SIG-M5 (cell line): Measurements from ENCODE around the gene RBM15.

Experiments used
- DNase-seq: peaks from one replicate; lab custom pipeline; 2025; lab: John Stamatoyannopoulos, UW

The RBM15 gene, protein sequence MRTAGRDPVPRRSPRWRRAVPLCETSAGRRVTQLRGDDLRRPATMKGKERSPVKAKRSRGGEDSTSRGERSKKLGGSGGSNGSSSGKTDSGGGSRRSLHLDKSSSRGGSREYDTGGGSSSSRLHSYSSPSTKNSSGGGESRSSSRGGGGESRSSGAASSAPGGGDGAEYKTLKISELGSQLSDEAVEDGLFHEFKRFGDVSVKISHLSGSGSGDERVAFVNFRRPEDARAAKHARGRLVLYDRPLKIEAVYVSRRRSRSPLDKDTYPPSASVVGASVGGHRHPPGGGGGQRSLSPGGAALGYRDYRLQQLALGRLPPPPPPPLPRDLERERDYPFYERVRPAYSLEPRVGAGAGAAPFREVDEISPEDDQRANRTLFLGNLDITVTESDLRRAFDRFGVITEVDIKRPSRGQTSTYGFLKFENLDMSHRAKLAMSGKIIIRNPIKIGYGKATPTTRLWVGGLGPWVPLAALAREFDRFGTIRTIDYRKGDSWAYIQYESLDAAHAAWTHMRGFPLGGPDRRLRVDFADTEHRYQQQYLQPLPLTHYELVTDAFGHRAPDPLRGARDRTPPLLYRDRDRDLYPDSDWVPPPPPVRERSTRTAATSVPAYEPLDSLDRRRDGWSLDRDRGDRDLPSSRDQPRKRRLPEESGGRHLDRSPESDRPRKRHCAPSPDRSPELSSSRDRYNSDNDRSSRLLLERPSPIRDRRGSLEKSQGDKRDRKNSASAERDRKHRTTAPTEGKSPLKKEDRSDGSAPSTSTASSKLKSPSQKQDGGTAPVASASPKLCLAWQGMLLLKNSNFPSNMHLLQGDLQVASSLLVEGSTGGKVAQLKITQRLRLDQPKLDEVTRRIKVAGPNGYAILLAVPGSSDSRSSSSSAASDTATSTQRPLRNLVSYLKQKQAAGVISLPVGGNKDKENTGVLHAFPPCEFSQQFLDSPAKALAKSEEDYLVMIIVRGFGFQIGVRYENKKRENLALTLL

GRCh38 chr1:110338886-110339406, at the start of gene RBM15:
TSS of gene RBM15 (plus strand) at chr1:110339377. CDS start at chr1:110339406, 29 bp downstream.
- peak; percentile 99 for DNase-seq

DNA sequence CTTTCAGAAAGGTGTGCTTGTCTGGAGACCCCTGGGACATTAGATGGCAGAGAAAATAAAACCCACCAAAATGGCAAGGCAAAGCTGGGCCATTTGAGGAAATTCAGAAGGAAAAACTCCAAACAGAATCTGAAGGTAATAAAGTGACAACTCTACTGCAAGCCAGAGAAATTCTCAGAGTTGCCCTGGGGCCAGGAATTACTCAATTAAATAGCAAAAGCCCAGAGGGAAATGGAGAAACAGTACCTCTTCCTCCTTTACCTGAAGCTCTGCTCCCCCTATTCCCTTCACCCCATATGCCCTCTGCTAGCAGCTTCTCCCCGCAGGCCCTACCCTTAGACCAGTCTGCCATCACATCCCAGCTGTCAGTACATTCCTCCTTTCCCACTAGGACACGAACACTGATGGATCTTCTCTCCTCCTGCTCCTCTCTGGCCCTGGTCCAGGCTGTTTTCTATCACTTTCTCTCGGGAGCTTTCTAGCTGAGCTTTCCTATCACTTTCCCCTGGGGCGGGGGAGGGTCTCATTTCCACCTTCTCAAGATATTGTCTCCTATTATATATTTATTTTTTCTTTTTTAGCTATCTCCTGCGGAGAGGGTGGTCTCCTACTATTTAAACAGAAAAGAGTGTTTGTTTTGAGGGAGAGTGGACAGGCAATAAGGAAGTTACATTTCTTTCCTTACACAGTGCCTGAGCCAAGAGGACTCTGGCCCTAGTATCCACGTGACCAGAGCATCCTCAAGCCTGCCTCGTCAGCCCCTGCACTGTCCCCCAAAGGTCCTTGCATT, 47.7 kb upstream of the RBM15 start:
- DNase-seq = no peak

GRCh38 chr1:110292031-110292741, 47.0 kb upstream of the RBM15 start:
- no peak for DNase-seq

GRCh38 chr1:110293601-110294104, 45.5 kb upstream of the RBM15 start:
- no peak for DNase-seq

- no peak for DNase-seq
These were observed 44.9 kb upstream of the RBM15 start for GRCh38 chr1:110294308-110294707.

DNA sequence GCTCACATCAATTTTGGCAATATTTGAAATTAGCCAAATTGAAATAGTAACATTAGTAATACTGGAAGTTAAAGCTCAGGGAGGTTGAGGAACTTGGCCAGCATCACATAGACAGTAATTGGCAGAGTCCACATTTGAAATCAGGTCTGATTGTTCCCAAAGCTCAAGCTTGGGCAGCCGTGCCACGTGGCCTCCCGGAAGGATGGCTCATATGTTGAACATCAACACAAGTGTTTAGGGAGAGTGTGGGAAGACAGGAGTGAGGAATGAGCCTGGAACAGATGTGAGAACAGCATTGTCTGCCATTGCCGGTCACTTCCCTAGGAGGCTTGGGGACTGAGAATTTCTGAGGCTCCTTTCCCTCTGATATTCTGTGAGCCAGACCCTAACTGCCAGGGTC, 40.2 kb upstream of the RBM15 start:
- no peak for DNase-seq

DNA sequence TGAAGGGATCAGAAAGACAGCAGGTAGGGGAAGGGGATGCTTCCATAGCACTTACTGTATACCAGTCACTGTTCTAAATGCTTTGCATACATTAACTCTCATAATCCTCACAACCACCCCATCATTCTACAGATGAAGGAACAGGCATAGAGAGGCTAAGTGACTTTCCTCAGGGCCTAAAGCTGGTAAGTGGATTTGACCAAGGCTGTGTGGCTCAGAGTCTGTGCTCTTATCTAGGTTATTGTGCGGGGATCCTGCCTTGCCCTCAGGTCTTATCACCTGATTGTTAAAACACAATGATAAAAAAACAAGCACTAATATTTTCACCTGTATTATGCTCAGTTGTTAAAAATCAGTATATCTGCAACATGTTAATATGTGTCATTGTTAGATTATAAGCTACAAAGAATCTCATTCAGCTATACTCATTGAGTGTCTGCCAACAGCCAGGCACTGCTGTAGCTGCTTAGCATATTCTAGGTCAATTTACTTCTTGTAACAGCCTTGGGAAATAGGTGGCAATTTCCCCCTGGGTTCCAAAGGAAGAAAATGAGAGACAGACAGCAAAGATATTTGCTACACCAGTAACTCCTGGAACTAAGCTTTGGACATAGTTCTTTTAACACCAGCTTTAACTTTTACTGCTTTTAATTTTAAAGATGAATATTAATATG, 38.6 kb upstream of the RBM15 start:
- no peak for DNase-seq

GRCh38 chr1:110302836-110303235, 36.3 kb upstream of the RBM15 start:
- DNase-seq = no peak

GRCh38 chr1:110305900-110306420, 33.2 kb upstream of the RBM15 start:
- no peak for DNase-seq

GRCh38 chr1:110307239-110307974, 31.8 kb upstream of the RBM15 start:
- no peak for DNase-seq

DNA sequence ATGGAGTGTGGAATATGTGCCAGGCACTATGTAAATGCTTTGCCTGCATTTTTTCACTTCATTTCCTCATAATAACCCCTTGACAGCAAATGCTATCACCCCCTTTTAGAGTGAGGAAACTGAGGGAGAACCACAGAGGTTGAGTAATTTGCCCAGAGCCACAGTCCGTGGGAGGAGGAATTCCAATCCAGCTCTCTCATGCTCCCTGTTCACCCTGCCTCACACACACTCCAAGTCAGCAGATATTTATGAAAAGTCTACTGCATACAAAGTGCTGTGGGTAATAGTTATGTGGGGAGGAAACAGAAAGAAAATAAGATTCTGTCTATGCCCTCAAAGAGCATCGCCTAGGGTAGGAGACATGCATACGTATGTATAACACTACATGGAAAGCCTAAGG, 30.9 kb upstream of the RBM15 start:
- DNase-seq = no peak

GRCh38 chr1:110309139-110309538, 30.0 kb upstream of the RBM15 start:
- no peak for DNase-seq

GRCh38 chr1:110309767-110310166, 29.4 kb upstream of the RBM15 start:
- DNase-seq = no peak

DNA sequence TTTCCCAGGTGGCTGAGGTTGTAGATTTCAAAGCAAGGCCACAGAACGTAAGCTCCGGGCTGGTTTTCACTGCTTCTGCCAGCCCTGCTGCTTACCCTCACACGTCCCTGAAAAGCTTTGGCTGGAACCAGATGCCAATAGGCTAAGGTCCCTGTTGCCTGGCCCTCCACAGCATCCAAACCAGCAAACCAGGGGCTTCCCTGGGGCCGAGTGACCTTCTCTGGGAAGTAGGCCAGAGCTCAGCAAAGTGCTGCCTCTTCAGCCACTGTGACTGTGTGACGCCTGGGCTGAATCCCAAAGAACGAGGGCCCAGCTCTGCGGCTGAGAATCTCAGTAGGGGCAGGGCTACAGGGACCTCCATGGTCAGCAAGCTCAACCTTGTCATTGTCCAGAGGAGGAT, 28.9 kb upstream of the RBM15 start:
- DNase-seq = no peak

GRCh38 chr1:110312188-110313121, 26.7 kb upstream of the RBM15 start:
- no peak for DNase-seq

GRCh38 chr1:110316735-110317134, 22.4 kb upstream of the RBM15 start:
- no peak for DNase-seq

DNA sequence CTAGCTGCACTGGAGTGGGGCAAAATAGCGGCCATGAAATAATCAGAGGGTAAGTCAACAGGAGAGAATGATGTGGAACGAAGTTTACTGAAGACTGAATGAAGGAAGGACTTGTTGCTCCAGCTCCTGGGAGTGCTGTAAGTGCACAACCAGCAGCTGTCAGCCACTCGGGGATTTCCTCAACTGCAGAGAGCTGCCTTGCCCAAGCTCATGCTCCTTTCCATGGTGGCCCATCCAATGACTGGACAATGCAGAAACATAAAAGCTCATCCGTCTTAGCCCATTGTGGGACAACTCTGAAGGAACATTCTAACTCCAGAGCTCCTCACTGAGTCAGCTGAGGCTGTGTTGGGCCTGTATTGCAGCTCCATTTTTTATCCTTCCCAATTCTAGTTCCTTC, 21.1 kb upstream of the RBM15 start:
- no peak for DNase-seq
